Placental epithelial cell (primary cell): ENCODE measurements around the gene VANGL2. TPM values are rescaled to one million over a fixed set of nuclear protein-coding genes. Genes with fewer than 3 reads are reported as not detected.

Experiments
- small RNA-seq: library from RNA; depleted of rRNA; stranded (forward); fragments of <200 nt; gene quantifications from one replicate; pipeline ENCODE3, GENCODE V24; 2012
- total RNA-seq: library from RNA; depleted of rRNA; stranded (reverse); fragments of >200 nt; gene quantifications from 2 replicates; pipeline ENCODE4 v1.2.3, GENCODE V29; 2012

The VANGL2 gene
- 6.5 and 7.1 TPM in 2 replicates for total RNA-seq

DNA sequence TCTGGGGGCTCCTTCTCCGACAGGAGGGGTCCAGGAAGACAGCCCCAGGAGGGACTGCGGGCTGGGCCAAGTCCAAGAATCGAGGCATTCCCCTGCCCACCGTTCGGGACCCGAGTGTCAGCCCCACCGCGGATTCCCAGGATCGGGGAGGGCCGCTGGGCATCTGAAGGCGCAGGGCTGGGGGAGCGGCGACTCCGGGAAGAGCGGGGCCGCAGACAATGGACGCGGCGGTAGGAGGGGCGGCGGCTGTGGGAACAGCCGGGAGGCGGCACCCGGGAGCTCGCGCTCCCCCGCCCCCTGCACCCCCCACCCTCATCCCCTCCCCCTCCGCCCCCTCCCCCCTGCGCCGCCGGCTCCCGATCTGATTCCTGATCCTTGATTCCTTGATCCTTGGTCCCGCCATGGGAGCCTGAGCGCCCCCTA lies at the start of gene VANGL2:
Gene VANGL2 (plus strand): TSS at position 342 of the 423 bp plus-strand sequence. CDS start 15,274 bp downstream, outside the sequence.

DNA sequence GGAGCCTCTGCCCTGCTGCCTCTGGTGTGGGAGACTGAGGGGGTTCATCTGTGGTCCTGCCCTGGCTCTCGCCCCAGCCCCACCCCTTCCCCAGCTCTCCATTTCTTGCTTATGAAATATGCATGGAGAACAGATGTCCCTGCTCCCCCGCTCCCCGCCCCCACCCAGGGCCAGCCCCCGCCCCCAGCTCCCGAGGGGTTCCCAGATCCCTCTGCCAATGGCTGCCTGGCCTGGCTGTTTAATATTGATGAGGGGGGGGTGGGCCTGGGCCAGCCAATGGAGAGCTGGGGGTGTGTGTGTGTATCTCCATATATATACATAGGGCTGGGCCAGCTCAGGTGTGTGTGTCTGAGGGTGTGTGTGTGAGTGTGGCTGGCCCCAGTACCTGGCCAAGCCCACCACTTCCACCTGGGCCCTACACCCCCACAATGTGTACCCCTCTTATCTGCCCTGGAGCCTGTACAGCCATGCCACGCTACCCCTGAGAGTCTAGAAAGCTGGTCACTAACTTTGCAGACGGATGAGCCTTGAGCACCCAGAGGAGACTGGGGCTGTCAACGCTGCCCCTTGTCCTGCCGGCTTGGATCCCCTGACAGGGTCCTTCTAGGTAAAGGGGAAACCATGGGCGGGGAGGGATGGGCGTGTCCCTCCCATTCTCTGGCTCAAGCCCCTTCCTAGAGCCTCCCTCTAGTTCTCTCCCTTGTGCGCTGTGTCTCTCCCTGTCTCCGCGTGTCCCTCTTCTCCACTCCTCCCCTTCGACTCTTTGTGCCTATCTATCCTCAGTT lies 33.4 kb upstream of the VANGL2 start, which contains the start of gene NHLH1:
Gene NHLH1 (plus strand): TSS at position 341 of the 785 bp plus-strand sequence. CDS start 3,661 bp downstream, outside the sequence.

Small RNAs within 50 kb of the gene (small RNA-seq; reads per million reads assigned to genes)
- gene RNU4-42P: not detected

Other genes with a start within 250 kb of the VANGL2 start
- gene ATP1A4, start 249.0 kb upstream of the VANGL2 start, total RNA-seq: 2.4 and 13.0 TPM in 2 replicates
- gene CASQ1, start 210.0 kb upstream of the VANGL2 start, total RNA-seq: 0.76 and 2.4 TPM in 2 replicates
- 78.1 and 121 TPM in 2 replicates for gene PEA15, start 195.2 kb upstream of the VANGL2 start, total RNA-seq
- gene DCAF8, start 138.0 kb upstream of the VANGL2 start, total RNA-seq: 80.0 and 102 TPM in 2 replicates
- 30.2 and 63.1 TPM in 2 replicates for gene PEX19, start 115.4 kb upstream of the VANGL2 start, total RNA-seq
- gene COPA, start 57.3 kb upstream of the VANGL2 start, total RNA-seq: 259 and 297 TPM in 2 replicates
- gene NCSTN, start 57.2 kb upstream of the VANGL2 start, total RNA-seq: 108 and 145 TPM in 2 replicates
- under 0.01 and 0.11 TPM in 2 replicates for gene NHLH1, start 33.5 kb upstream of the VANGL2 start, total RNA-seq
- not detected in 2 replicates for gene SLAMF6, start 122.7 kb downstream of the VANGL2 start, total RNA-seq
- 0.39 TPM in 1 of 2 replicates, not detected in the other for gene CD84, start 178.9 kb downstream of the VANGL2 start, total RNA-seq
- not detected in 2 replicates for gene SLAMF1, start 246.5 kb downstream of the VANGL2 start, total RNA-seq